Colon (tissue), 2 donors: ENCODE results near the gene USP44.

Source experiments
- FAIRE-seq: peaks from 2 replicates; lab custom pipeline; 2012; peaks lifted over from hg19 to GRCh38; lab: Jason Lieb, UNC
- donor health status: control.
- donor health status: control.

The USP44 gene

DNA sequence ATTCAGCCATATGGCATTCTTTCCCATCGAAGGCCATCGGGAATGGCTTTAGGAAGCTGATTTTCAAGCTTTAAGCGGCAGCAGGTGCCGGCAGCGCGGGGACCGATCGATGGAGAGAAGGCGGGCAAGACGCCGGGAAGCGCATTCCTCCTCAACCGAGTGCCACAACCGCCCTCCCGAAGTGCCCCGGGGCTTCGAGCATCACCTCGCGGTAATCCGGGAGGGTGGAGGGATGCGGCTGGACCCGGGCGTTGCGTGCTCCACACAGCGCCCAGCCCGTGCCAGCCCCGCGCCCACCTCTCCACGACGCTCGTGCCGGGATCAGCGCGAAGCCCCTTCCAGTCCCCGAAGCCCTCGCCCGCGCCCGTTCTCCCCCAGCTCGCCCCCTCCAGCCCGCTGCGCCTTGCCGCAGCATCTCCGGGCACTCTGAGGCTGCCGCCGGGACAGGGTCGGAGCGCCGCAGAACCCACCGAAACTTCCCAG, 3.2 kb downstream of the USP44 start:
- no peak for FAIRE-seq

DNA sequence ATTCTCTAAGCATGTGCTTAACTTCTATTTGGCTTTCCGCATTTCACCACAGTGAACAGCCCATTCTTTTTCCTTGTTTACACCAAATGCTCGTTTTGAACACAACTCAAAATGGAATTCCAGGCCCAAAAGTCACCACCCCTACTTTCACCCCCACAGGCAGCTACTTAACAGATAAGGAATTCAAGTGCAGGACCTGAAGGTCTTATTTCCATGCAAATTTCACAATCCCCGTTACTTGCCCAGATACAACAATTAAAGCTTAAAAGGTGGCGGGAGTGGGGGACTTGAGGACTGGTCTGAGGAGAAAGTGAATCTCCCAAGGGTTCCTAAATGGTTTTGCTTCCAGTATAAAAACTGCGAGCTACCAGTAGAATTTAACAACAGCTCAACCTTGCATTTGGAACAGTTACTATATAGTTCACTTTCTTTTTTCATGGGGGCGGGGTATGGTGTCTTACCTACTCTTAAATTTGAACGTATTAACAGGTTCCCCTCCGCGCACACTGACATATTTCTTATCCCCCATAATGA, 3.7 kb downstream of the USP44 start:
- no peak for FAIRE-seq

DNA sequence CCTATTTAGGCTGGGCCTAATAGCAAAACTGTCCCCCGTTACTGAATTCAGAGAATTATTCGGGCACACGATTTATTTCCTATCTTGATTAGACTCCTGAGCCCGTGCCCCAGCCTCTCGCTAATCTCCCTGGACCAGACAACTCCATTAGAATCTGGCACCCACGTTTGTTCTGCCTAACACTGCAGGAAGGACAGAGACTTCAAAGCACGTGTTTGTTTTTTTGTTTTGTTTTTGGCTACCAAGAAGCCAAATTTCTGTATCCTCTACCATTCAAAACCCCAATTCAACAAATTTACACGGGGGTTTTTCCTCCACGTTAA, 4.8 kb downstream of the USP44 start:
- no peak for FAIRE-seq

DNA sequence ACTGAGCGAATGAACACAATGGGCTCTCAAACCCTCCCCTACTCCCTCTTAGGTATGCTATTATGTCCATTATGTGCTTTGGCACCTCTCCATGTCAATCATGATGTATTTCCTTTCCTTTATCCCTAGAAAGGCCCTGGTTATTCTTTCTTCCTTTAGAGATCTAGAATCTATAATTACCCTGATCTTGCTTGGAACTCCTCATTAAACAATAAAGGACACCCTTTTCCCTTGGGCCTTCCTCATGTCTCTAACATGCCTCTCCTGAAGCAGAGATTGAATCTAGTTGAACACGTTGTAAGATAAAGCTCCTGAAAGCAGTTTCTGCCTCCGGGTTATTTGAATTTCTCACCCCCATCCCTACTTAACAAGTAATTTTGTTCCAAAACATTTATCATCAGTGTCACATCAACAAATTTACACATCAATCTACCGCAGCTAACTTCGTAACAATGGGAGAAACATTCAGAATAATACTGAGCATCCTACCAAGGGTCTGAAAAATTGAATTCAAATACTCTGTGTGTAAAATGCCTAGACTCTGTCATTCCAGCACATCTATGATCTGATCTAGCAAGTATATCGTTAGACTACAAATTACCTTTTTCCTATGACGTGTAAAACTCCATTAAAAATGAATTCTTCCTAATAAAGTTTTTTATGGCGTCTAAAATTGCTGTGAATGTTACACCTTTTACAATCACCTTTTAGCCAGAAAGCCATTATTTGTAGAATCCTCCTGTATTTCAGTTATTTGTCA, 5.4 kb downstream of the USP44 start:
- FAIRE-seq: no peak

DNA sequence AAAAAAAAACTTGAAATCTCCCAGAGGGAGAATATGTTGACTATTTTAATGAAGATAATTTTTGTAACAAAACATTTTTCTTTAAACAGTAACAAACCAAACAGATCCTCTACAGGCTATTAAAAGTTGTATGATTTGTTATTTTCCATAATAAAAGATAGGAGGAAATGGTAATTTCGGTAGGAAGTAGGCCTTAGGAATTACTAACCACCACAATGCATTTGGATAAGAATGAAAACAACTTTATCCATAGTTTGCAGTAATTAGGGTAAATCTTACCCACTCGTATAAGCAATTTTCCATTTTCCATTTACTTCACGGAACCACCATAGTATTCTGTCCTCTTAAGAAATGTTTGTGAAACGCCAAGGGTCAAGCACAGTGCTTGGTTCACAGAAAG, 6.0 kb downstream of the USP44 start:
- no peak for FAIRE-seq

DNA sequence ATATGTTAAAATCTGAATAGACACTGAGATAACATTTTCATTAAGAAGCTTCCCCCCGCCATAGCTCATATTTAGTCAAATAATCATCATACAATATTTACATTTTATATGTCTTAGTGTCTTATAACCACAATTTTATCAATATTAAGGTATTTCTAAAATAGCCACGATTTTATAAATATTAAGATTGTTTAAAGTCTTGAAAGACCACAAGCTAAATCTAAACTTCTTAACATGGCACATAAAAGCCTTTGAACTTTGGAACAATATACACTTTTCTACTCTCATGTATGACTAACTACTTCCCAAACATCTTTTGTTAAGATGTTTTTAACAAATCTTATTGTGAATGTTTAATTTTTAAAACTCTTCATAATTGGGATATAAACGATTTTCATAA, 6.5 kb downstream of the USP44 start:
- peak; percentile 36 for FAIRE-seq

DNA sequence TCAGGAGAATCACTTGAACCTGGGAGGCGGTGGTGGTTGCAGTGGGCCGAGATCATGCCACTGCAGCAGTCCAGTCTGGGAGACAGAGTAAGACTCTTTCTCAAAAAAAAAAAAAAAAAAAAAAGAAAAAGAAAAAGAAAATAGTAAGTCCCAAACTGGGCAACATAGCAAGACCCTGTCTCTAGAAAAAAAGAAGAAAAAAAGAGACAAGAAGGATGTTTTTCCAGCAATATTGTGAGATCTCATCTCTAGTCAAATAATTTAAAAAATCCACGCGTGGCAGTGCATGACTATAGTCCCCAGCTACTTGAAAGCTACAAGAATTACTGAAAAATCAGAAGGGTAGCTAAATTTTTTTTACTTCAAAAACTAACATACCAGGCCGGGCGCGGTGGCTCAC, 8.0 kb downstream of the USP44 start:
- FAIRE-seq: no peak

DNA sequence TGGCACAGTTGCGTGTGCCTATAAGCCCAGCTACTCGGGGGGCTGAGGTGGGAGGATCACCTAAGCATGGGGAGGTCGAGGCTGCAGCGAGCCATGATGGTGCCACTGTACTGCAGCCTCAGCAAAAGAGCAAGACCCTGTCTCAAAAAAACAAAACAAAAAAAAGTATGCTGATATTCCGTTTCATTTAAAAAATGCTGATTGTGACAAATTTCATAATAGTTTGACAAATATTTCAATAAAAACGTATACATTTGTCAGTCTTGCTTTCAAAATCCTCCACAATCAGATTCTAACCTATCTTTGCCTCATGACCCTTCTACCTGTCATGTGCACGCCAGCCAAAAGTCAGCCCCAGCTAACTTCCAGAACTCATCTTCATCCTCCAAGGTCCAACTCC, 9.8 kb downstream of the USP44 start:
- no peak for FAIRE-seq

DNA sequence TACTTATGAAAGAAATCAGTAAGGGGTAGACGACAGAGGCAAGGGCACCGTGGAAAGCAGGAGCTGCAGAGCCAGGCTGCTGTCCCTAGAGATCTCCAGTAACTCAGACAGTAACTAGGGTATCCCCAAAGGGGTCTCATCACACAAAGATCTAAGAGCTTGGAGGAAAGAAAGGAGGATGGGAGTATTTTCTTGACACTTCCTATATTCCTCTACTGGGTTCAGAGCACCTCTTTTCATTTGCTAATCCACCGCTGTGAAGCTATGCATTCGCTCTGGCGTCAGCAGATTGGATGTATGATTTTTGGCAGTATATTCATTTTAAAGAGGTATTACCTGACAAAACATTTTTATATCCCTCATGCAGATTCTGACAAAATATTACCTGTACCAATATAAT, 12.6 kb downstream of the USP44 start:
- FAIRE-seq: no peak

DNA sequence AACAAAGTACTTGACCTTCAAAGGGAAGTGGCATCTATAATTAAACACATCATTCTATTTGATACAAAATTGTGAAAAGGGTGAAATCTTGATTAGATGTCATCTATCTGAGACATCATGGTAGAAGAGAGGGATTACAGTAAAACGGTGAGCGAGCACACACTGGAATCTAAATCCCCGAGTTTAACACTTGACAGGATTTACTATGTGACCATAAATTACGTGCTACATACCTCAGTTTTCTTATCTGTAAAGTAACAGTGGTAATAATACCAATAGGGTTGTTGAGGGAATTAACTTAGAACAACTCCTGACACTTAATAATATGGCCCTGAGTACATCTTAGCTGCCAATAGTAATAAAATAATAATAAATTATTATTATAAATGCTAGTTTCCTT, 13.3 kb downstream of the USP44 start:
- FAIRE-seq: no peak

DNA sequence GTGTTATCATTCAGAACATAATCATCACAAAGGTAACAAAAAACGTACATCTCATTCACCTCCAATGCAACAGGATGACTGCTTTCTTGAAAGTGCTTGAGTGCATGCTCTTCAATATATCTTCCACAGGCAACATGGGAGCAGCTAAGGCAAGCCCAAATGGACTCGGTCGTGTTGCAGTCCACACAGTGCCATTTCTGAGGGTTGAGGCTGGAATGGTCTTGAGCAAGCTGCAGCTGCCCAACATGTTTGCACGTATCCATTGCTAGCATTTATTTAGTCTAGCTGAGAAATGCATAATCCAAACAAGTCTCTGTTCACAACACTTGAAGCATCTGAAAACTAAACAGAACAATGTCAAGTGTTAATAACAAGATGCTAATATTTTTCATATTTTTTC, 17.3 kb downstream of the USP44 start:
- FAIRE-seq: no peak

DNA sequence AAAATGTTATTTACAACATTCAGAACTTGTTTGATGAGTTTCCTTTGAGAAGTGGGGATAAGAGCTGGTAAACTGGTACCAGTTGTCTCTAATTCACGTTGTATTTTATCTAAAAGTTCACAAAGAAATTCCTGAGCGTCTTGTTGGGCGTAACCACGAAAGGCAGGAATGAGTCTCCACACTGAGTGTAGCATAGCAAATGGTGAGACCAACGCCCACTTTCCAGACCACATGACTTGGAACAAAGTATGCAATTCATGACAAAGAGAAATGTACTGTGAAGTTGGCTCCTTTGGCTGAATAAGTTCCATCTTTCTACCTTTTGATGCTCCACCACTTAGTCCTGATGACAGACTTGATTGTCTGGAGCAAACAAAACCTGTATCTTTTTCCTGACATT, 18.4 kb downstream of the USP44 start:
- no peak for FAIRE-seq

DNA sequence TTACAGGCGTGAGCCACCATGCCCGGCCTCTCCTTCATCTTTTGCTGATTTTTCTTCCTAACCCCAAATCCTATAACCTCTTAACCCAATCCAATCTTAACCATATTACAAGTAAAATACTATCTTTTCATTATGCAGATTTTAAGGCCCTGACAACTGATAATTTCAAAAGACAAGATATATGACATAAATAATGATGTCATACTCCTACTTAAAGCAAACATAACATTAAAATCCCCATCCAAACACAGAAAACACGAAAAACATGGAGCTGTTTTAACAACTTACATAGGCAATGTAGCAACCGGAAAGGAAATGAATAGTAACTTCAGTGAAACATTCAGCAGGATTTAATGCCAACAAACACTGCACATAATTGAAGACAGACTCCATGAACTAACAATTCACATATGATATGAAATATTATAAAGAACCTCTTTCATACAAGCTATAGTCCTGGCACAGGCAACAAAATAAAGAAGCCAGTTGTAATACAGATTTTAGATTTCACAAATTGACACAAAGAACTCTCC, 21.5 kb downstream of the USP44 start:
- FAIRE-seq: no peak

DNA sequence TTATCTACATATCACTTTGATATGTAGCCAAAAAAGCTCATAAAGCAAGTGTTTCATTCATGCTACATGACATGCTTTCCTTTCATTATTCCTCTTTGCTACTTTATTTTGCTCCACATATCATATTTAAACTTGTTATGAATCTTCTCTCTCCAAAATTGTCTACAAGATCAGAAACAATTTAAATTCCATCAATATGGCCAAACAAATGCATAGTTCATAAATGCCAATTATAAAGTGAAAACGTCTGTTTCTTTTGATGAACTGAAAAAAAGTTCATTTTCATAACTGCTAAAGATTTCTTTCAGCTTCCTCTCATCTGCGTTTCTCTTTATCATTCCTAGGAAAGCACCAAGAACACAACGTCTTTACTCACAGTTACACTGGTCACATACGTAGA, 22.8 kb downstream of the USP44 start:
- no peak for FAIRE-seq

DNA sequence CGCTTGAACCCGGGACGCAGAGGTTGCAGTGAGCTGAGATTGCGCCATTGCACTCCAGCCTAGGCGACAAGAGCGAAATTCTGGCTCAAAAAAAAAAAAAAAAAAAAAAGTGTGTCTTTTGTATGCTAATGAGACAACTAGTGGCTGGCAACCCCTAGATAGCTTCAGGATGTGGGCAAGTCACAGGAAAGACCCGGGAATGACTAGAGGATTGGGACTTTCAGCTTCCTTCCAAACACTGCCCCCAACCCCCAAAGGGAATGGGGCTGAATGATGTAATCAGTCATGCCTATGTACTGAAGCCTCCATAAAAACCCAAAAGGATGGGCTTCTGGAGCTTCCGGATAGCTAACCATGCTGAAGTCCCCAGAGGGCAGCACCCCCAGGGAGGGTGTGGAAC, 28.6 kb downstream of the USP44 start:
- FAIRE-seq: no peak

DNA sequence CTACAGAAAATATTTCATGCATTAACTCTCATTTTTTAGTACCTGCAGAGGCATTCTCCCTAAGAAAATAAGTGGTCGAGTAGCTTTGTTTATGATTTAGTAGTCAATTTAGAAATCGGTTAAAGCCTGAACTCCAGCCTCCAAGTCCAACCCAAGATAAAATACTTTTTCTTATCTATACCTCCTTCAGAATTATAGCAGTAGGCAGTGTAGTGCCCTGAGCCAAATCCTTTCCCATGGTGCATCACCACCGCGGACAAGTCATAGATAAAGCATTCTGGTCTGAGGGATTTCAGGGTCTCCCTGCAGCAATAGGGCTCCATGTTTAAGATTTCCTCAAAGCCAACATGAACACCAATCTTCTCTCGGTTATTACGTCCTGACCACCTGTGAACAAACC, 30.5 kb downstream of the USP44 start:
- FAIRE-seq: no peak

DNA sequence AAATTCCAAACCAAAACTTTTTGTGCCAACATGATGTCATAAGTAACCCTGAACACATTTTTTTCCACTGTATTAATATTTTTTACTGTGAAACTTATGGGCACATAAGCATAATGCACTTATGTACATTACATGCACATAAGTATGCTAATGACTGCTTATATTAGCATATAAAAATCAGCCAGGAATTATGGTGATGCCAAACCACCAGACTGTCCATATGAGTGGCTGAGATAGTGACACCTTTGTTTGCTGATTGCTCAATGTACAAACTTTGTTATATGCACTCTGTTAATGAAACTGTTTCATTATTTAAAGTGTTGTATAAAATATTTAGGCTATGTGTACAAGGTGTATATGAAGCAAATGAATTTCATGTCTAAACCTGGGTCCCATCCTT, 32.3 kb downstream of the USP44 start:
- no peak for FAIRE-seq

DNA sequence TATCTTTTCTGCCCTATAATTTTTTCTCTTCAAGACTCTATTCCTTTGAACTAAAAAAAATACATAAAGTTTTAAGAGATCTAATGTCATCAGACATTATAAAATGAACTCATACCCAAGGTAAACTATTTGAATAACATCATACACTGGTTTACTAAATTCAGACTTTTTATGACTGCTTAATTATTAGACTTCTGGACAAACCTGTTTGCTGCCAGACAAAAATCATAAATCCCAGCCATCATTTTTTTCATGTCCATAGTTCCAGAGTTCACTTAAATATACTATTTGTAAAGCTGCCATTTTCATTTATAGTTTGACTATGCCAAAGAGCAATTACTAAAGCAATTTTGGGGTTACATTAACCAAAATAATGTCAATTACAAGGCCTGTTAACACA, 34.0 kb downstream of the USP44 start:
- no peak for FAIRE-seq

DNA sequence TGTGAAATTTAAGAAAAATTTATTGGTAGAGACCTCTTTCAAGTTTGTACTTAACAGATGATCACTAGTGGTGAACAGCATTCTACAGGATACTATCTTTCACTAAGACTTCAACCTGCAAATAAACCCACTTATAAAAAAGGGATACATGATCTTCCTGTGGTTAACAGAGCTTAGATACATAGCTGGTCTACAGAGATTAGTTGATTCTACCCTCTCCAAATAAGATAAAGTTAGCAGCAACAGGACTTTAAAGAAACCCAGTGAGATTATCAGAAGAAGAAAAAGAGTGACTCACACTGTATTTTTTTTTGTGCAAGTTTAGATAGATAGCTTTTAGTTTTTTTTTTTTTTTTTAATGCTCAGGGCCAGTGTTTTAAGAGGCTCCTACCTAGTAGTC, 34.5 kb downstream of the USP44 start:
- FAIRE-seq: no peak

DNA sequence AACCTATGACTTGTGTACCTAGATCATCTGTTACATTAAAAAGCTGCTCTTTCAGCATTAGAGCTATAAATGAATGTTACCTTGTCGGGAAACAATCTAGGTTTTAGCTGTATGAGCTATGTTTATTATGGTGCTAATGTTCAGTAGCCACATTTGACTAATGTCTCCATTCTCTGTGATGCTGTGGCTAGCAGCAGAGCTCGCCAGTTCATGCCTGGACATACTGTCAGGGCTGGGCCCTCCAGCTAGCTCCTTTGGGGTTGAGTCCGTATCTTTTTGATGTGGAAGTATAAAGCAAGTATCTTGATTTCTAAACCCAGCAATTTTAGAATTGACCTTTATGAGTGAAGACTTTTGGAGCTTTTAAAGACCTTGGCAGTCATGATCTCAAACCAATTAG, 36.1 kb downstream of the USP44 start:
- FAIRE-seq: no peak

DNA sequence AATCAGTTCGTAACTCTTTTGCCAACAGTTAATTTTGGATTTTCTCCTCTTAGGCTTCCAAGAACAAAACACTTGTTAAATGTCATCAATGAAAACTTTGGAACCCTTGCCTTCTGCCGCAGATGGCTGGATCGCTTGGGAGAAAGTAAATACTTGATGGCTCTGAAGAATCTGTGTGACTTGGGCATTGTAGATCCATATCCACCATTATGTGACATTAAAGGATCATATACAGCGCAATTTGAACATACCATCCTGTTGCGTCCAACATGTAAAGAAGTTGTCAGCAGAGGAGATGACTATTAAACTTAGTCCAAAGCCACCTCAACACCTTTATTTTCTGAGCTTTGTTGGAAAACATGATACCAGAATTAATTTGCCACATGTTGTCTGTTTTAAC, 37.7 kb downstream of the USP44 start:
- no peak for FAIRE-seq

DNA sequence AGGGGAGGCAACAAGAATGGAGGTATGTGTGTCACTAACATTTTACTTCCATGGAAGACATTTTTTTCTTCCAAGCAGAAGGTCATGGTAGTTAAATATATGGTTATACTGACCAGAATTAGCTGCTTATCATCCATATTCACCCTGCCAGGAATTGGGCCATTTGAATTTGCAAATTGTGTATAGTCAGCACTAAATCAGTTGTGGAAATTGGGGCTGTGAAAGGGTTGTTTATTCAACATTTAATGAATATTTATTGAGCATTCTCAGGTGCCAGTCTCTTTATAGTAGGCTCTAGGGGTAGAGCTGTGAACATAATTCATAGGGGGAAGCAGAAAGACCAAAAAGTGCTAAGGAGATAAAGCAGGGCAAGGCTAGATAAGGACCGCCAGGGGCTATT, 39.3 kb downstream of the USP44 start:
- FAIRE-seq: no peak

DNA sequence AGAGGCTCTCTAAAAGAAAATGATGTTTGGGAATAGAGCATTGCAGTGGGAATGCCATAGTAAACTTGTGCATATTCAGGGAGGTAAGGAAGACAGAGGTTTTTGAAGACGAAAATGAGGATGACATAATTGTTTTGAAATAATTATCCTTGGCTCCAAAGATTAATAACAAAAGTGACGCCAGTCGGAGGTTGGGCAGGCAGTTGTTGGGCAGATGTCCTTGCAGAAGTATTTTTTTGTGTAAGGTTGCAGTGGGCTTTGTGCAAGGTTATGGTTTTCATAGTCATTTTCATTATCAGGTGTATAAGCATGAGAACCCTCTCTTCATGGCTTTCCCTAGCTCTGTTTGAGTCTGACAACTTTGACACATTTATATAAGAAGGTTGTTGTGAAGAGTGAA, 42.0 kb downstream of the USP44 start:
- no peak for FAIRE-seq
